ENCODE results near the gene RPL13. TPM values are rescaled to one million over a fixed set of nuclear protein-coding genes. Genes with fewer than 3 reads are reported as not detected.

RPL13 gene
- total RNA-seq, 4 donors from 2014 or later = 3,143 to 7,972 (median 4,864) TPM

DNA sequence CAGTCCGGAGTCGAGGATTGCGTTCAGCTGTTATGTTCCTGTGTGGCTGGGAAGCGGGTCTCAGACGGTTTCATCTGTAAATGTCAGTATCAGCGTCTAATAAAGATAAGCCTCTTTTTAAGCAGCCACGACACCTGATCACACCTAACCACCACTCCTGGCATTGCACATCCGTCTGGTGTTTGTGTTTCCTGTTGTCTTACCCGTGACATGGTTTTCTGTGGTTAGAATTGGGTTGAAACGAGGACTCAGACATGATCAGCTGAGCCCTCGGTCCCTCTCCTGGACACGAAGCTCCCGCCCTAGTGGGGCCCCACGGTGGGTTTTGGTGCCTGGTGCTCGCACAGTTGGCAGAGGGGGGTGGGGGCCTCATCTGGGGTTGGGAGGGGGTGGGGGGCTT lies 33.4 kb downstream of the RPL13 start:
- TF ChIP-seq, protein P1, sequence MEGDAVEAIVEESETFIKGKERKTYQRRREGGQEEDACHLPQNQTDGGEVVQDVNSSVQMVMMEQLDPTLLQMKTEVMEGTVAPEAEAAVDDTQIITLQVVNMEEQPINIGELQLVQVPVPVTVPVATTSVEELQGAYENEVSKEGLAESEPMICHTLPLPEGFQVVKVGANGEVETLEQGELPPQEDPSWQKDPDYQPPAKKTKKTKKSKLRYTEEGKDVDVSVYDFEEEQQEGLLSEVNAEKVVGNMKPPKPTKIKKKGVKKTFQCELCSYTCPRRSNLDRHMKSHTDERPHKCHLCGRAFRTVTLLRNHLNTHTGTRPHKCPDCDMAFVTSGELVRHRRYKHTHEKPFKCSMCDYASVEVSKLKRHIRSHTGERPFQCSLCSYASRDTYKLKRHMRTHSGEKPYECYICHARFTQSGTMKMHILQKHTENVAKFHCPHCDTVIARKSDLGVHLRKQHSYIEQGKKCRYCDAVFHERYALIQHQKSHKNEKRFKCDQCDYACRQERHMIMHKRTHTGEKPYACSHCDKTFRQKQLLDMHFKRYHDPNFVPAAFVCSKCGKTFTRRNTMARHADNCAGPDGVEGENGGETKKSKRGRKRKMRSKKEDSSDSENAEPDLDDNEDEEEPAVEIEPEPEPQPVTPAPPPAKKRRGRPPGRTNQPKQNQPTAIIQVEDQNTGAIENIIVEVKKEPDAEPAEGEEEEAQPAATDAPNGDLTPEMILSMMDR (IDR thresholded peaks at IDR 0.05) = no peak
- TF ChIP-seq POLR2A (IDR thresholded peaks at IDR 0.05) = no peak
- WGBS, 2 donors = 72 to 77% methylated on average over 8 of the region's 15 CpGs
- no peak overlapping the region for H3K4me3 ChIP-seq
- no peaks in the 10 kb centered on the region for H3K36me3 ChIP-seq
- no peaks in the 10 kb centered on the region for H3K27me3 ChIP-seq
- DNase-seq = no peak
- H3K4me1 ChIP-seq = no peaks in the 10 kb centered on the region
- no peak overlapping the region for H3K27ac ChIP-seq
- intact Hi-C loops (cut with DNase I) = no loop called here
- no peaks in the 10 kb centered on the region for H3K9me3 ChIP-seq

DNA sequence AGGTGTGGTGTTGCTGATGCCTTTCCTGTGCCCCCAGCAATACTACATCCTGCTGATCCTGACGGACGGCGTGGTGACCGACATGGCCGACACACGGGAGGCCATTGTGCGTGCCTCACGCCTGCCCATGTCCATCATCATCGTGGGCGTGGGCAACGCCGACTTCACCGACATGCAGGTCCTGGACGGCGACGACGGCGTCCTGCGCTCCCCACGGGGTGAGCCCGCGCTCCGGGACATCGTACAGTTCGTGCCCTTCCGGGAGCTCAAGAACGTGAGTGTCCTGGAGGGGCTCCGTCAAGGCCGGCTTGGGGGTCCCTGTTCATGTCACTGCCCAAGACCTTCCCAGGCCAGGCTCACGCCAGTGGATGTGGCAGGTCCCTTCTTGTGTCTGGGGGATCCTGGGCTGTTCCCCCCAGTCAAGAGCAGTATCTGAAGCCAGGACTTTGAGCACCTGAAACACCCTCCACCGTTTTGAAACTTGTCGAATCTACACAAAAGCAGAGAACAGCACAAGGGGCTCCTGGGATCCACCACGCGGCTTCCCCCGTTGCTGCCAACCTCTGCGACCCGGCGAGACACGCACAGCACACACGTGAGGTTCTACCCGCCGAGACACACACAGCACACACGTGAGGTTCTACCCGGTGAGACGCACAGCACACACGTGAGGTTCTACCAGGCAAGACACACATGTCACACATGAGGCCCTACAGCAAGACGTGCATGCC lies 35.0 kb downstream of the RPL13 start:
- intact Hi-C loops (cut with DNase I) = no loop called here
- TF ChIP-seq, protein P1 (IDR thresholded peaks at IDR 0.05) = no peak
- no peak for TF ChIP-seq POLR2A (IDR thresholded peaks at IDR 0.05)
- DNase-seq = no peak
- H3K36me3 ChIP-seq = no peaks in the 10 kb centered on the region
- H3K4me1 ChIP-seq = peaks cover 5 to 15% (median 12%) of the 10 kb centered on the region in 3 donors
- WGBS, 2 donors = 86 to 98% methylated on average over 20 to 31 of the region's 47 CpGs
- H3K27ac ChIP-seq = no peak overlapping the region
- H3K27me3 ChIP-seq = no peaks in the 10 kb centered on the region
- H3K9me3 ChIP-seq = no peaks in the 10 kb centered on the region
- no peak overlapping the region for H3K4me3 ChIP-seq

GRCh38 chr16:89596061-89596689 lies 35.7 kb downstream of the RPL13 start:
- Histone ChIP-seq H3K4me1 (peaks cover 5 to 21% (median 16%) of the 10 kb centered on the region in 3 donors), H3K27me3 (no peaks in the 10 kb centered on the region), H3K4me3 (no peak overlapping the region), H3K9me3 (no peaks in the 10 kb centered on the region), H3K36me3 (no peaks in the 10 kb centered on the region), H3K27ac (no peak overlapping the region)
- intact Hi-C loops (cut with DNase I) = no loop called here
- WGBS, 2 donors = 59 to 80% methylated on average over 7 to 11 of the region's 25 CpGs
- TF ChIP-seq, protein P1 (IDR thresholded peaks at IDR 0.05) = no peak
- no peak for TF ChIP-seq POLR2A (IDR thresholded peaks at IDR 0.05)
- no peak for DNase-seq

DNA sequence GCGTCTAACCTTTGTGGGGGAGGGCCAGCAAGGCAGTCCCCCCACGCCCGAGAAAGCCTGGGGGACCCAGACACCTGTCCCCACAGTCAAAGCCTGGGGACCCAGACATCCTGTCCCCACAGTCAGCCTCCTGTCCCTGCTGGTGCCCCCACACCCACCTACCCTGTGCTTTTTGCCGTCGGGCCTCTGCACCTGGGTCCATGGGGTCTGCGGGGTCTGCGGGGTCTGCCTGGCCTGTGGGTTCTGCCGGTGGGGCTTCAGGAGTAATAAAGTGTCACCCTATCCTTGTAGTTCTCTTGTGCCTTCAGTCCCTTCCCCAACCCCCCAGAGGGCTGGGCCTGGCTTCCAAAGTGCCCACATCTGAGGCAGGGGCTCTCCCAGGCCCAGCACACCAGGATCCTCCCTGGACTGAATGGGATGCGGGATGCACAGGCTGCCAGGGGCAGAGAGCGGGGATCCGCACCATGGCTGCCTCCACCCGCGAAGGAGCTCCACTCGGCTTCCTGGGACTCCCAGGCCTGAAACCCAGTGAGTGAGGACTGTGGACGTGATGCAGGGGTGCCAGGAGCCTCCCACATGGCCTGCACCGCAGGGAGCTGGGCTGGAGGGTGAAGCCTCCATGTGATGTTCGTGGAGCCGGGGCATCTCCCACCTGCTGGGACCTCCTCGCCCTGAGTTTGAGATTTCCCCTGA lies 36.6 kb downstream of the RPL13 start:
- Histone ChIP-seq H3K9me3 (no peaks in the 10 kb centered on the region), H3K27ac (no peak overlapping the region), H3K4me1 (peaks cover 9 to 26% (median 21%) of the 10 kb centered on the region in 3 donors), H3K27me3 (no peaks in the 10 kb centered on the region), H3K36me3 (no peaks in the 10 kb centered on the region), H3K4me3 (no peak overlapping the region)
- TF ChIP-seq, protein P1 (IDR thresholded peaks at IDR 0.05) = no peak
- TF ChIP-seq POLR2A (IDR thresholded peaks at IDR 0.05) = no peak
- 80 to 93% methylated on average over 12 of the region's 19 CpGs for WGBS, 2 donors
- intact Hi-C loops (cut with DNase I) = no loop called here
- DNase-seq = no peak

DNA sequence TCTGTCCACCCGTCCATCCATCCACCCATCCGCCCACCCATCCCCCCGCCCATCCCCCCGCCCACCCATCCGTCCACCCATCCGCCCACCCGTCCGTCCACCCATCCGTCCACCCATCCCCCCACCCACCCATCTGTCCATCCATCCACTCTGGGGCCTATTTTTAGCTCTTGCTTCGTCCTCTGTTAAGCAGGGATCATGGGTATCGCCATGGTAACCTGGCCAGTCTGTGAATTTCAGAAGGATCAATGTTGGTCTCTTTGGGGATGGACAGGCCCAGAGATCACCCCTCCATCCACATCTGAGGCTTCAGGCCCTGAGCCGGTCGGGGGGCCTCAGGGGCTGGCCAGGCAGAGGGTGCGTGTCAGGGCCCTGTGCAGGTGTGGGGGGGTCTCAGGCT lies 37.7 kb downstream of the RPL13 start:
- no peak for DNase-seq
- TF ChIP-seq, protein P1 (IDR thresholded peaks at IDR 0.05) = no peak
- no peak for TF ChIP-seq POLR2A (IDR thresholded peaks at IDR 0.05)
- WGBS, 2 donors = no CpG with 5 or more reads among the region's 14 CpGs
- no peaks in the 10 kb centered on the region for H3K36me3 ChIP-seq
- peaks cover 0 to 9% (median 0%) of the 10 kb centered on the region in 4 donors for H3K27me3 ChIP-seq
- no peaks in the 10 kb centered on the region for H3K9me3 ChIP-seq
- peaks cover 17 to 37% (median 31%) of the 10 kb centered on the region in 3 donors for H3K4me1 ChIP-seq
- intact Hi-C loops (cut with DNase I) = no loop called here
- H3K4me3 ChIP-seq = no peak overlapping the region
- H3K27ac ChIP-seq = no peak overlapping the region

All from esophagus squamous epithelium (tissue), 5 donors.